Suppressor macrophage (primary cell): ENCODE results near the gene LTK.

Source experiments
- DNase-seq, 4 experiments: peaks; one replicate each; pipeline ENCODE4 v3.0.0-alpha.2; 2020 to 2022

The LTK gene

GRCh38 chr15:41498657-41499056, 15.0 kb downstream of the LTK start:
- no peak for DNase-seq

DNA sequence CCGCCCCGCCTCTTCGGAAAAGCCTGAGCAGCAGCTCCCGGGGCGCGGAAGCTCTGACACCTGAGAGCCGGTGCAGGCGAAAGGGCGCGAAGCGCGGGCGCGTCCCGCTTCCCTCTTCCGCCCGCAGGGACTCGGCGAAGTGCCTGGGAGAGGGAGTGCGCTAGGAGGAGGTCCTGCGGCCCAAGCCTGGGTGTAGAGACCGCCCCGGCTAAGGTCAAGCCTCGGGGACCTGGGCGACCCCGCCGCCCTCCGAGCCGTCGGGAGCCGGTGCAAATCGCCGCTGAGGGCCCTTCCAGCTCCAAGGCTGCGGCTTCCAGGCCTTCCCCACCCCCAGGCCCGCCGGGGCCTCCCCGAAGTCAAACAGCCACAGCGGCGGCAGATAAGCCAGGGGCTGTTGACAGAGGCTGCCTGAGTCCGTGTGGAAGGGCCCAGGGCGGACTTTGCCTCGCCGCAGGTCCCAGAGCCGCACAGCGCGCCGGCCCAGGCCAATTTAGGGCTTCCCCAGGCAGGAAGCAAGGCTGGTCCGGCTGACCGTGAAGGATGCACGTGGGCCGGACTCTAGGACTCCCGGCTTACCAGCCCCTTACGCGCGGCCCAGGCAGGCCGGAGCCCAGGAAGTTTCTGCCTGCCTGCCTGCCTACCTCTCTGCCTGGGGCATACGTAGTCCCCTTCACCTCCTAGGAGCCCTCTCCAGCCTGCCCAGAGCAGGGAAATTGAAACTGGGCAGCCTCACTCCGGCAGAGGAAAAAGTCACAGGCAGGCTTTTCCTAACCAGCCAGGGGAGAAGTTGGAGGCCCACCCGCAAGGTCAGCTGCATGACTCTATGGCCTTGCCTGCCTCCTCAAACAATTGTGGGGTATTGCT, 17.7 kb downstream of the LTK start:
- DNase-seq: peak in 1 of 4 experiments; percentile 11

- peak in 2 of 4 experiments; percentile 29 to 38 for DNase-seq
Observed at GRCh38 chr15:41494922-41495735, 18.5 kb downstream of the LTK start.

GRCh38 chr15:41494190-41494921, 19.3 kb downstream of the LTK start:
- DNase-seq: peak in 2 of 4 experiments; percentile 26 to 42

DNA sequence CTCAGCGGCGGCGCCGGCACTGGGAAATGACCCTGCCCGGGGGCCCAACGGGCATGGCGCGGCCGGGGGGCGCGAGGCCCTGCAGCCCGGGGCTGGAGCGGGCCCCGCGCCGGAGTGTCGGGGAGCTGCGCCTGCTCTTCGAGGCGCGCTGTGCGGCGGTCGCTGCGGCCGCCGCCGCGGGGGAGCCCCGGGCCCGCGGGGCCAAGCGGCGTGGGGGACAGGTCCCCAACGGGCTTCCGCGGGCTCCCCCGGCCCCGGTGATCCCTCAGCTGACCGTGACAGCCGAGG, 19.8 kb downstream of the LTK start:
- DNase-seq: no peak

DNA sequence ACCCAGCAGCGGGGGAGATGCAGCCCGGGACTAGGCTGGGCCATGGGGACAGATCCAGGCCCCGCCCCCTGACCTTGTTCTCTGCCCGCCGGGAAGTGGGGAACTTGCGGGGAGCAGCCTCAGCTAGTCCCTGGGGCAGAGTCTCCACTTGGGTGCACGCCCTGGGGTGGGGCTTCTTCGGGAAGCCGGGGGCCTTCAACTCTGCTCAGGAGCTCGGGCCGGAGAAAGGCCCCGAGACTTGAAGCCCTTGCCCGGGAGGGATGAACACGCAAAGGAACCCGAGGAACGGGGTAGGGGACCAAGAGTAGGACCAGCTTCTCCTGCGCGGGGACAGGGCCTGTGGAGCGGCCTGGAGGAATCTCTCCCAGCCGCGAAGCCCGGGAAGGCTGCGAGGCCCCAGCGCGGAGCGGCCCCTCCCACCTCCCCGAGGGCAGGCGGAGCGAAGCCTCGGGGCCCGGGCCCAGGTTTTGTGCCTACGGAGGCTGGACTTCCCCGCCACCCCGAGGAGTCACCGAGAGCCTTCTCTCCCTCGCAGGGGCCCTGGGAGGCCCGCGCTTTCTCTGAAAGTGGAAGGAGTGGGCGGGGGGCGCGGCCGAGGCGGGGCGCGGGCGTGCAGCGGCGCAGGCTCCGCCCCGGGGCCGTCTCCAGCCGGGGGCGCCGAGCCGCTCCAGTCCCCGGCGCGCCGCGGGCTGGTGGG, 20.3 kb downstream of the LTK start, which contains the start of gene ITPKA:
ITPKA (plus strand) TSS at position 670 of the 697 bp plus-strand sequence. CDS start 54 bp downstream, outside the sequence.
- DNase-seq: peak; percentile 71 to 90 (median 85)

GRCh38 chr15:41492597-41493204, 20.9 kb downstream of the LTK start:
- DNase-seq: peak in 1 of 4 experiments; percentile 17

GRCh38 chr15:41491889-41492288, 21.7 kb downstream of the LTK start:
- DNase-seq: no peak

DNA sequence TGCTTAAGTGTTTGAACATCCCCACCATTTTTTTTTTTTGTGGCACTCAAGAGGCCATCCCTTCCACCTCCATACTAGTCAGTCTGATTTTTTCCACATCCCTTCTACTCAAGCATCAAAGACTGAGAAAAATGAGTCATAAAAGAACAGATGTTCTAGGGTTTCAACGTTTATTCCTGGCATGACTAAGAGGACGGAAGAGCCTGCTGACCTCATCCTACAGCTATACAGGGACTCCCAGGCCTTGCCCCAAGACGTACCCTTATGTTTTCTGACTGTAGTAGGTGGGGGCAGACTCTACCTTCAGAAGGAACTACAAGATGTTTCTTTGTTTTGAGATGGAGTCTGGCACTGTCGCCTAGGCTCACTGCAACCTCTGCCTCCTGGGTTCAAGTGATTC, 23.3 kb downstream of the LTK start:
- peak in 3 of 4 experiments; percentile 22 to 69 (median 54) for DNase-seq

DNA sequence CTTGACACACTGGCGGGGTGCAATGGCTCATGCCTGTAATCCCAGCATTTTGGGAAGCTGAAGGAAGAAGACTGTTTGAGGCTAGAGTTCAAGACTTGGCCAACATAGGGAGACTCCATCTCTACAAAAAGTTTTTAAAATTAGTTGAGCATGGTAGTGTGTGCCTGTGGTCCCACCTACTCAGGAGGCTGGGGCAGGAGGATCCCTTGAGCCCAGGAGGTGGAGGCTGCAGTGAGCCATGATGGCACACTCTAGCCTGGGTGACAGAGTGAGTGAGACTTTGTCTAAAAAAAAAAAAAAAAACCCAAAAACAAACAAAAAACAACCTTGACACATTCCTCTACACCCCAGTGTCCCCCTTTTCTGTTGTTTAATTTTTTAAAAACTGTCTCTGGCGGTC, 24.0 kb downstream of the LTK start:
- DNase-seq: no peak

DNA sequence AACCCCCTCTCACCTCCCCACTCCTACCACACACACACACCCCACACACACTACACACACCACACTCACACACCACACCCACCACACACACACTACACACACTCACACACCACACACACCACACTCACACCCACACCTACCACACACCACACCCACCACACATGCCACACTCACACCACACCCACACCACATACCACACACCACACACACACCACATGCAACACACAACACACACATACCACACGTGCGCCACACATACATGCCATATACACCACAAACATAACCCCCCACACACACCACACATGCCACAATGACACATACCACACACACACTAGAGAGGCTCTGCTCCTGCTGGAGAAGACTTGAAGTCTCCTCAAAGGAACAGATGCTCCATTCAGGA, 25.8 kb downstream of the LTK start:
- no peak for DNase-seq

GRCh38 chr15:41487381-41487780, 26.2 kb downstream of the LTK start:
- no peak for DNase-seq

DNA sequence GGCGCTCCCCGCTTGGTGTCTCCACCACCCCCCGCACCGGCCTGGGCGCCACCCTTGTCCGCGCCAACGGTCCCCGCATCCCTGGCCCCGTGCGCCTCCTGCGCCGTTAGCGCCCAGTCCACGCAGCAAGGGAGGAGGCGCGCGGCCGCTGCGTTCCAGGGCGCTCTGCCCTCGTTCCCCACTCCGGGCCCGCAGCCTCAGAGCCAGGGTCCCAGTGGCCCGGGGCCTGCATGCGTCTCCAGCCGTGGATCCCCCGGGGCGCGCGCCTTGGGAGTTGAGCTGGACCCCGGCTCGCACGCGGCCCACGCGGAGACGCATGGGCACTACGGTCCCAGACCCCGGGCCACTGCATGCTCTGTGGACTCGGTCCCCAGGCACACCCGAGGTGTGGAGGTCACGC, 27.3 kb downstream of the LTK start:
- no peak for DNase-seq

- no peak for DNase-seq
Observed at GRCh38 chr15:41484937-41485625, 28.5 kb downstream of the LTK start.

DNA sequence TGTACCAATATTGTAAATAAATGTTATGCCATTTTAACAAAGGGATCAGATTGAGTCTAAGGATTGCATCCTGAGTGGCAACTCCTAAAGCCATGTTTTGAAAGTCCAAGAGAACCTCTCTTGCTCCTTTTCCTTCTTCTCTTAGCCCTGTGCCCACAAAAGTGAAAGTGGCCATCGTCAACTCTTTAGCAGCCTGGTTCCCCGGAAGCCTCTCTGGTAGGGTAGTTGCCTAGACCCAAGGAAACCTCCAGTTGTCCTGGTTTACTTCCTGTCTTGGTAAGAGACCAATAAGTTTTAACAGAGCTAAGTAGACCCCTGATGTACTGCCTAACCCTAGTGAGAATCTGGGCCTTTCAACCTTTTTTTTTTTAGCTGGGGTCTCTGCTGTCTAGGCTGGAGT, 30.1 kb downstream of the LTK start:
- no peak for DNase-seq

- DNase-seq: no peak
Observed at GRCh38 chr15:41483115-41483514, 30.5 kb downstream of the LTK start.

DNA sequence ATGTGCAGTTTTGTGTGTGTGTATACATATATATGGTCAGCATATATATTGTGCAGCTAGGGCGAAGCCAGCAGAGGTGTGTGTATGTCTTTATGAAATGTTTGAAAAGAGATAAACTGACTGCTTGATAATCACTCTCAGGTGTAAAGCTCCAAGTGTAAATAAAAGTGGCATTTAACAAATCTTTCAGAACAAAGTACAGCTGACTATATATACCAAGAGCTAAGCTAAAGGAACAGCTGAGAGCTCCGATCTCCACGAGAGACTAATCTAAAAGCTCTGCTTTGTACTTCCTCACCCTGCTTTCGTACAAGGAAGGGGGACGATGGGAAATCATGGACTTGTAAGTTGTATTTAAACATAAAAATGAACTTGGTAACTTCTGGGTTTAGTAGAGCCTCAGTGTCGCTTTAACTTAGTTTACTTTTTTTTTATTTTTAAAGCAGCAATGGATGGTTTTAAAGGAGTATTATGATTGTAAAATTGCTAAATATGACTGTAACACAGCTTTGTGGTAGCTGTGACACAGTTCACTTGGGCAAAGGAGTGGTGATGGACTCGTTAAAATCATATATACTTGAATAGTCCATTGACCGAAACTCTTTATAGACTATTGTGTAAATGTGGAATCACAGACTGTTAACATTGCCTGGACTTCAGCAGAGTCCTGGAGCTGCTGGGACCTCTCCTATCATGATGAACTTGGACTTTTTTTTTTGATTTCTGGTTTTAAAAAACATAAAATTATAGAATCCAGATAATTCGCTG, 31.3 kb downstream of the LTK start:
- no peak for DNase-seq

DNA sequence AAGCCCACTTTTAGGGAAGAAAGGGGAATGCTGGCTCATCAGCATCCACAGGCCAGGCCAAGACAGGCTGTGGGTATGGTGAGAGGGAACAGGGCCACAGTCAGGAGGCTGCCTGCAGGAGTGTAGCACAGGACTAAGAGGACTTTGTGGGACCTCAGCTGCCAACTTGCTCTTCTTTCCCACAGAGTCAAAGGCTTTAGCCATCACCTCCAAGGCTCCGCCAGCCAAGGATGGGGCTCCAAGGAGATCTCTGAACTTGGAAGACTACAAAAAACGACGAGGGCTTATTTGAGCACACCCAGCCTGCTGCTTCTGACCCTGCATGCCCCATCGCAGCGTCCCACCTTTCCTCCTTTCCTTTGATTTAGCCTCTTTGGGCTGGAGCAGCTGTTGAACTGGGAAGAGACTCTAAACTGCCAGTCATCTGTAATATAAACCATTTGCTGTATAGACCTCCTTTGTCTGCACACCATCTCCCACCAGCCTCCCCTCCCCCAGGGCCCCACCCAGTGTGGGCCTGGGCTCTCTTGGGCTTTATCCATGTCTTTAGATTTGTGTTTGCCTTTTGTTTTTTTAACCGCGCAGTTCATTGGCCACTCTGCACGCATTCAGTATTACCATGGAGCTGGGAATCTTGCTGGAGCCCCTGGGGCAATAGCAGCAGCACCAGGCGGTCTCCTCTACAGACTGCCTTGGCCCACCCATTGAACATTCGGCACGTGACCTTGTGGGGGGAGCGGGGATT, 33.1 kb downstream of the LTK start:
- no peak for DNase-seq

- DNase-seq: no peak
Observed at GRCh38 chr15:41476416-41477048, 37.1 kb downstream of the LTK start.
